H9 (cell line): ENCODE results near the gene XPA. TPM values are rescaled to one million over a fixed set of nuclear protein-coding genes. Genes with fewer than 3 reads are reported as not detected.

Experiments used
- DNase-seq: peaks from one replicate; pipeline ENCODE4 v3.0.0-alpha.2; 2017
- H2AFZ ChIP-seq: one replicate; pipeline ENCODE4 v1.6.1; 2013; ENCODE audit warnings: mild to moderate bottlenecking, low read length, control low read depth, moderate library complexity
- H2AK5ac ChIP-seq: 2 replicates; pipeline ENCODE4 v1.6.1; 2013; ENCODE audit warnings: low read length, control low read depth, mixed read lengths; ENCODE audit not compliant: insufficient read length
- H2BK120ac ChIP-seq: one replicate; pipeline ENCODE4 v1.6.1; 2013; ENCODE audit warnings: low read depth, mild to moderate bottlenecking, low read length, control low read depth, inconsistent platforms; ENCODE audit not compliant: poor library complexity, severe bottlenecking
- H2BK12ac ChIP-seq: 2 replicates; pipeline ENCODE4 v1.6.1; 2013; ENCODE audit warnings: low read length, control low read depth, mixed read lengths, low read depth; ENCODE audit not compliant: insufficient read length
- H2BK15ac ChIP-seq: 2 replicates; pipeline ENCODE4 v1.6.1; 2013; ENCODE audit warnings: low read depth, low read length, control low read depth
- H2BK20ac ChIP-seq: one replicate; pipeline ENCODE4 v1.6.1; 2013; ENCODE audit warnings: low read depth, mild to moderate bottlenecking, low read length, control low read depth, inconsistent platforms; ENCODE audit not compliant: poor library complexity, severe bottlenecking
- H2BK5ac ChIP-seq: 2 replicates; pipeline ENCODE4 v1.6.1; 2013; ENCODE audit warnings: low read length, control low read depth, mixed read lengths; ENCODE audit not compliant: insufficient read length
- H3K14ac ChIP-seq: 2 replicates; pipeline ENCODE4 v1.6.1; 2013; ENCODE audit warnings: low read length, control low read depth; ENCODE audit not compliant: insufficient read depth
- H3K18ac ChIP-seq: 2 replicates; pipeline ENCODE4 v1.6.1; 2013; ENCODE audit warnings: low read depth, mild to moderate bottlenecking, mixed read lengths, low read length, control low read depth; ENCODE audit not compliant: insufficient read length
- H3K23ac ChIP-seq: 2 replicates; pipeline ENCODE4 v1.6.1; 2013; ENCODE audit warnings: low read length, control low read depth, mixed read lengths, low read depth; ENCODE audit not compliant: insufficient read length
- H3K23me2 ChIP-seq: 2 replicates; pipeline ENCODE4 v1.6.1; 2013; ENCODE audit warnings: low read depth, mild to moderate bottlenecking, mixed read lengths, low read length, control low read depth; ENCODE audit not compliant: insufficient read length, poor library complexity, severe bottlenecking
- H3K27ac ChIP-seq: 2 replicates; pipeline ENCODE4 v1.5.1; 2013; ENCODE audit warnings: low read length, control low read depth, mixed read lengths, low read depth; ENCODE audit not compliant: insufficient read length
- H3K27me3 ChIP-seq: 2 replicates; pipeline ENCODE4 v1.6.1; 2013; ENCODE audit warnings: low read length, control low read depth, inconsistent platforms; ENCODE audit not compliant: insufficient read depth
- H3K4ac ChIP-seq: 2 replicates; pipeline ENCODE4 v1.6.1; 2013; ENCODE audit warnings: low read depth, mild to moderate bottlenecking, control low read depth, inconsistent platforms, low read length, moderate library complexity
- H3K4me1 ChIP-seq: 2 replicates; pipeline ENCODE4 v1.6.1; 2013; ENCODE audit warnings: low read length, control low read depth, inconsistent platforms; ENCODE audit not compliant: insufficient read depth
- H3K4me2 ChIP-seq: 2 replicates; pipeline ENCODE4 v1.6.1; 2013; ENCODE audit warnings: low read length, control low read depth, mixed read lengths; ENCODE audit not compliant: insufficient read length, insufficient read depth
- H3K56ac ChIP-seq: 2 replicates; pipeline ENCODE4 v1.6.1; 2013; ENCODE audit warnings: low read depth, mild to moderate bottlenecking, mixed read lengths, low read length, control low read depth; ENCODE audit not compliant: insufficient read length
- H3K79me1 ChIP-seq: 2 replicates; pipeline ENCODE4 v1.6.1; 2013; ENCODE audit warnings: low read depth, mild to moderate bottlenecking, moderate library complexity, low read length, control low read depth, inconsistent platforms; ENCODE audit not compliant: insufficient read depth, poor library complexity, severe bottlenecking
- H3K79me2 ChIP-seq: 2 replicates; pipeline ENCODE4 v1.6.1; 2013; ENCODE audit warnings: low read length, control low read depth, inconsistent platforms; ENCODE audit not compliant: insufficient read depth
- H3K9ac ChIP-seq: 2 replicates; pipeline ENCODE4 v1.6.1; 2013; ENCODE audit warnings: low read length, control low read depth, mixed read lengths; ENCODE audit not compliant: insufficient read length; ENCODE audit errors: extremely low read depth
- H3K9me3 ChIP-seq: one replicate; pipeline ENCODE4 v1.6.1; 2013; ENCODE audit warnings: low read depth, low read length, inconsistent platforms; ENCODE audit not compliant: control insufficient read depth
- H3T11ph ChIP-seq: one replicate; pipeline ENCODE4 v1.6.1; 2013; ENCODE audit warnings: mild to moderate bottlenecking, low read length, control low read depth, inconsistent platforms
- H4K20me1 ChIP-seq: one replicate; pipeline ENCODE4 v1.6.1; 2013; ENCODE audit not compliant: control insufficient read depth, insufficient read length, insufficient read depth
- H4K5ac ChIP-seq: 2 replicates; pipeline ENCODE4 v1.6.1; 2013; ENCODE audit warnings: low read depth, mild to moderate bottlenecking, mixed read lengths, low read length, control low read depth; ENCODE audit not compliant: insufficient read length
- H4K8ac ChIP-seq: replicated peaks from 2 replicates; pipeline ENCODE4 v1.6.1; 2013; ENCODE audit warnings: low read length, control low read depth, mixed read lengths, low read depth; ENCODE audit not compliant: insufficient read length
- H4K91ac ChIP-seq: 2 replicates; pipeline ENCODE4 v1.6.1; 2013; ENCODE audit warnings: low read depth, mild to moderate bottlenecking, moderate library complexity, mixed read lengths, low read length, control low read depth; ENCODE audit not compliant: insufficient read length
- H3K27ac Mint-ChIP-seq, 3 experiments: 2 replicates in 2 of 3; 3 replicates in 1 of 3; pipeline ENCODE4 v1.8.0; 2020 to 2021; ENCODE audit warnings: mixed read lengths in 3 of 3, mild to moderate bottlenecking in 1 of 3, moderate library complexity in 1 of 3
- H3K27me3 Mint-ChIP-seq: 2 replicates; pipeline ENCODE4 v1.8.0; 2021; ENCODE audit warnings: low read depth, mild to moderate bottlenecking, moderate library complexity, mixed read lengths
- H3K36me3 Mint-ChIP-seq, 3 experiments: 2 replicates in 2 of 3; 3 replicates in 1 of 3; pipeline ENCODE4 v1.8.0; 2020 to 2021; ENCODE audit warnings: low read depth in 3 of 3, mixed read lengths in 3 of 3; ENCODE audit not compliant: insufficient read depth in 1 of 3
- H3K4me1 Mint-ChIP-seq, 2 experiments: 2 replicates each; pipeline ENCODE4 v1.8.0; 2020; ENCODE audit warnings: mixed read lengths in 2 of 2
- H3K4me3 Mint-ChIP-seq, 2 experiments: 2 replicates in 1 of 2; 3 replicates in 1 of 2; pipeline ENCODE4 v1.8.0; 2020 to 2021; ENCODE audit warnings: mild to moderate bottlenecking in 2 of 2, mixed read lengths in 2 of 2, moderate library complexity in 1 of 2
- H3K9me3 Mint-ChIP-seq, 2 experiments: 2 replicates in 1 of 2; 3 replicates in 1 of 2; pipeline ENCODE4 v1.8.0; 2020; ENCODE audit warnings: mild to moderate bottlenecking in 2 of 2, mixed read lengths in 2 of 2, moderate library complexity in 1 of 2
- CTCF ChIP-seq: fragments of 200-600 bp; sonication (generic); conservative IDR thresholded peaks from 3 replicates; pipeline ENCODE4 v1.8.0; 2021; ENCODE audit warnings: antibody characterized with exemption, mild to moderate bottlenecking
- WGBS: extraction: QIAGEN DNeasy Blood & Tissue Kit; methylation state at CpG from one replicate; pipeline ENCODE4 v1.1.7; 2013; ENCODE audit warnings: missing lambda C conversion rate, low lambda C conversion rate, mixed read lengths; ENCODE audit not compliant: insufficient read length; ENCODE audit errors: extremely low coverage; 5-methylcytosine and 5-hydroxymethylcytosine counted together
- total RNA-seq: library from RNA; stranded (reverse); gene quantifications from 2 replicates; pipeline ENCODE4 v1.2.1, GENCODE V29; 2021

Gene XPA
- total RNA-seq, 1 experiment from 2014 or later, result 6.6 TPM

- Histone ChIP-seq H4K91ac (no peak overlapping the region), H3K27ac (no peak overlapping the region), H3K4me1 (no peaks in the 10 kb centered on the region), H3K23me2 (no peaks in the 10 kb centered on the region), H3K14ac (no peak overlapping the region), H4K8ac (no peak overlapping the region), H2BK20ac (no peak overlapping the region), H2BK120ac (no peak overlapping the region), H3K23ac (no peak overlapping the region), H3K9me3 (no peaks in the 10 kb centered on the region), H4K5ac (no peak overlapping the region), H3K27me3 (no peaks in the 10 kb centered on the region), H3K18ac (no peak overlapping the region), H2BK12ac (no peak overlapping the region), H2AFZ (no peak overlapping the region), H3K4me2 (no peak overlapping the region), H3T11ph (no peak overlapping the region), H3K9ac (no peak overlapping the region), H3K79me1 (no peaks in the 10 kb centered on the region), H3K4ac (no peak overlapping the region), H2BK5ac (no peak overlapping the region), H2AK5ac (no peak overlapping the region), H2BK15ac (no peak overlapping the region), H3K56ac (no peak overlapping the region), H4K20me1 (no peaks in the 10 kb centered on the region), H3K79me2 (no peaks in the 10 kb centered on the region)
- no peaks in the 10 kb centered on the region for H3K9me3 Mint-ChIP-seq
- no CpG with 5 or more reads among the region's 5 CpGs for WGBS
- H3K27me3 Mint-ChIP-seq, result no peaks in the 10 kb centered on the region
- no peak for TF ChIP-seq CTCF
- peaks cover 39 to 95% (median 81%) of the 10 kb centered on the region in 3 experiments for H3K36me3 Mint-ChIP-seq
- DNase-seq, result no peak
- H3K4me1 Mint-ChIP-seq, result no peaks in the 10 kb centered on the region
- no peak overlapping the region for H3K27ac Mint-ChIP-seq
- no peak overlapping the region for H3K4me3 Mint-ChIP-seq
These were observed 30.0 kb downstream of the XPA start for GRCh38 chr9:97666907-97667686.
